Caco-2 (cell line): ENCODE measurements around the gene PRKCQ. TPM values are rescaled to one million over a fixed set of nuclear protein-coding genes. Genes with fewer than 3 reads are reported as not detected.

Source experiments
- BruUV-seq: library from RNA; stranded (reverse); fragments of 400-500 nt; replicated peaks from 2 replicates; lab custom pipeline; 2021; lab: Mats Ljungman, UMichigan
- CTCF ChIA-PET: fragments of 300-600 bp; sonication (Branson Sonifier 250); formaldehyde crosslinking; loops from one replicate; lab custom pipeline; 2022; ENCODE audit warnings: antibody characterized with exemption; lab: Charles Lee
- POLR2A ChIA-PET: fragments of 300-600 bp; sonication (Branson Sonifier 250); formaldehyde crosslinking; loops from one replicate; lab custom pipeline; 2022; ENCODE audit warnings: antibody characterized with exemption; lab: Charles Lee
- DNase-seq, 2 experiments: peaks; one replicate each; pipeline versions ENCODE4 v3.0.0 to v3.0.0-alpha.2; 2020 to 2022
- H3K27me3 ChIP-seq: replicated peaks from 2 replicates; pipeline ENCODE4 v1.6.0; 2011; ENCODE audit warnings: low read length; ENCODE audit not compliant: control insufficient read depth, insufficient read depth
- H3K36me3 ChIP-seq: 2 replicates; pipeline ENCODE4 v1.5.1; 2011; ENCODE audit warnings: low read length; ENCODE audit not compliant: control insufficient read depth, insufficient read depth
- H3K4me1 ChIP-seq: fragments of 250-450 bp; sonication (Bioruptor Pico); 2 replicates; pipeline ENCODE4 v1.5.1; 2020; ENCODE audit warnings: mild to moderate bottlenecking
- H3K4me3 ChIP-seq: 2 replicates; pipeline ENCODE4 v1.5.1; 2011; ENCODE audit warnings: low read depth, mild to moderate bottlenecking, control low read depth, low read length
- H3K9me3 ChIP-seq: fragments of 250-450 bp; sonication (Bioruptor Pico); 2 replicates; pipeline ENCODE4 v1.5.1; 2020; ENCODE audit warnings: mild to moderate bottlenecking, moderate library complexity
- H3K27ac Mint-ChIP-seq: one replicate; pipeline ENCODE4 v1.8.0; 2022; ENCODE audit warnings: mixed read lengths; ENCODE audit not compliant: unreplicated experiment
- H3K27me3 Mint-ChIP-seq: one replicate; pipeline ENCODE4 v1.8.0; 2022; ENCODE audit warnings: mixed read lengths; ENCODE audit not compliant: insufficient read depth, unreplicated experiment
- H3K36me3 Mint-ChIP-seq: one replicate; pipeline ENCODE4 v1.8.0; 2022; ENCODE audit warnings: mild to moderate bottlenecking, mixed read lengths; ENCODE audit not compliant: insufficient read depth, unreplicated experiment
- H3K4me1 Mint-ChIP-seq: one replicate; pipeline ENCODE4 v1.8.0; 2022; ENCODE audit warnings: low read depth, mixed read lengths; ENCODE audit not compliant: unreplicated experiment
- H3K4me3 Mint-ChIP-seq: one replicate; pipeline ENCODE4 v1.8.0; 2022; ENCODE audit warnings: mild to moderate bottlenecking, moderate library complexity, mixed read lengths; ENCODE audit not compliant: unreplicated experiment
- H3K9me3 Mint-ChIP-seq: one replicate; pipeline ENCODE4 v1.8.0; 2022; ENCODE audit warnings: mixed read lengths; ENCODE audit not compliant: unreplicated experiment
- CTCF ChIP-seq, 2 experiments: fragments of 200-600 bp in 1 of 2; IDR thresholded peaks; 1 replicate in 1 of 2; 2 replicates in 1 of 2; pipeline versions ENCODE4 v1.5.1 to v1.8.0; 2011 to 2022; ENCODE audit warnings: antibody characterized with exemption in 1 of 2, control low read depth in 1 of 2, inconsistent platforms in 1 of 2, low read depth in 1 of 2, low read length in 1 of 2, mild to moderate bottlenecking in 1 of 2, moderate library complexity in 1 of 2; ENCODE audit not compliant: insufficient read depth in 1 of 2, severe bottlenecking in 1 of 2, unreplicated experiment in 1 of 2
- intact Hi-C: fragments of 100-400 bp; cut with micrococcal nuclease; formaldehyde crosslinking; loops from one replicate; pipeline ENCODE4 v1.10.0; 2022; ENCODE audit not compliant: unreplicated experiment
- total RNA-seq: library from RNA; stranded (reverse); gene quantifications from 2 replicates; pipeline ENCODE4 v1.2.3, GENCODE V29; 2022

The PRKCQ gene
- total RNA-seq, 1 experiment from 2014 or later = 2.4 TPM

GRCh38 chr10:6406220-6407033 is 173.6 kb downstream of the PRKCQ start:
- Histone ChIP-seq H3K9me3 (no peaks in the 10 kb centered on the region), H3K27me3 (0 out of 2 replicates have a peak, but pooled peaks cover 1% of the 10 kb centered on the region), H3K36me3 (no peaks in the 10 kb centered on the region), H3K4me3 (no peak overlapping the region), H3K4me1 (no peaks in the 10 kb centered on the region)
- ChIA-PET CTCF (interaction anchor here (0.6 to 2.4 kb wide), 19 partner anchors 41 to 457 kb away, joined by 3 to 51 read pairs (median 3); partner anchors contain the start of gene PFKFB3), POLR2A (interaction anchor here (0.7 to 1.0 kb wide), 3 partner anchors 161 to 243 kb away, joined by 4 to 8 read pairs (median 4); partner anchors contain the start of gene PFKFB3)
- Mint-ChIP-seq H3K9me3 (no peaks in the 10 kb centered on the region), H3K4me1 (peaks cover 8% of the 10 kb centered on the region), H3K27me3 (peaks cover 24% of the 10 kb centered on the region), H3K4me3 (no peak overlapping the region), H3K27ac (no peak overlapping the region), H3K36me3 (peaks cover 4% of the 10 kb centered on the region)
- no TSS peak for BruUV-seq
- peak in 1 of 2 experiments; percentile 40 for DNase-seq
- intact Hi-C loops = loop anchor here (1.0 kb wide), 3 partner anchors 297 to 392 kb away; no protein-coding TSS in a partner anchor
- peak; percentile 64 to 67 for TF ChIP-seq CTCF (IDR thresholded peaks at IDR 0.05; ENCODE audit: insufficient read depth in 1 of 2, low read depth in 1 of 2, low read length in 1 of 2, severe bottlenecking in 1 of 2, unreplicated experiment in 1 of 2)

- no peak overlapping the region for H3K4me3 Mint-ChIP-seq
- peaks cover 9% of the 10 kb centered on the region for H3K4me1 Mint-ChIP-seq
- H3K4me1 ChIP-seq = 0 out of 2 replicates have a peak, but pooled peaks cover 4% of the 10 kb centered on the region
- no peaks in the 10 kb centered on the region for H3K9me3 Mint-ChIP-seq
- CTCF ChIA-PET = interaction anchor here (0.6 to 2.4 kb wide), 14 partner anchors 40 to 457 kb away, joined by 3 to 51 read pairs (median 4); partner anchors contain the start of gene PFKFB3
- peaks cover 24% of the 10 kb centered on the region for H3K27me3 Mint-ChIP-seq
- DNase-seq = no peak
- intact Hi-C loops = loop anchor here (1.0 kb wide), 3 partner anchors 296 to 391 kb away; no protein-coding TSS in a partner anchor
- no peak overlapping the region for H3K4me3 ChIP-seq
- no peaks in the 10 kb centered on the region for H3K36me3 ChIP-seq
- no peak for TF ChIP-seq CTCF (IDR thresholded peaks at IDR 0.05; ENCODE audit: insufficient read depth in 1 of 2, low read depth in 1 of 2, low read length in 1 of 2, severe bottlenecking in 1 of 2, unreplicated experiment in 1 of 2)
- no peaks in the 10 kb centered on the region for H3K9me3 ChIP-seq
- BruUV-seq = no TSS peak
- H3K27ac Mint-ChIP-seq = no peak overlapping the region
- peaks cover 4% of the 10 kb centered on the region for H3K36me3 Mint-ChIP-seq
- H3K27me3 ChIP-seq = 0 out of 2 replicates have a peak, but pooled peaks cover 1% of the 10 kb centered on the region
- POLR2A ChIA-PET = interaction anchor here (0.7 to 1.0 kb wide), 3 partner anchors 161 to 242 kb away, joined by 4 to 8 read pairs (median 4); partner anchors contain the start of gene PFKFB3
These were observed 174.4 kb downstream of the PRKCQ start for GRCh38 chr10:6405713-6406112.
